ENCODE measurements around the gene SEC11A. TPM values are rescaled to one million over a fixed set of nuclear protein-coding genes. Genes with fewer than 3 reads are reported as not detected.
"Not testable (repeated sequence)": the region's sequence is repeated elsewhere in the genome, so short reads cannot be mapped to it uniquely, and the experiment has no call there.

The SEC11A gene
- total RNA-seq, 1 experiment from 2014 or later, result 116 TPM

DNA sequence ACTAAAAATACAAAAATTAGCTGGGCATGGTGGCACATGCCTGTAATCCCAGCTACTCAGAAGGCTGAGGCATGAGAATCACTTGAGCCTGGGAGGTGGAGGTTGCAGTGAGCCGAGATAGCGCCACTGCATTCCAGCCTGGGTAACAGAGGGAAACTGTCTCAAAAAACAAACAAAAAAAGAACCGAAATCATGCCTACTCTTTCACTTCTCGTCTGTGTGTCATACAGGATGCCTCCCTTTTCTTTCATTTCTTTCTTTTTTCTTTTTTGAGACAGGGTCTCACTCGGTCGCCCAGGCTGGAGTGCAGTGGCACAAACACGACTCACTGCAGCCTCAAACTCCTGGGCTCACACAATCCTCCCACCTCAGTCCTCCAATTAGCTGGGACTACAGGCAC lies 29.5 kb downstream of the SEC11A start:
- Histone ChIP-seq H3K79me2 (ENCODE audit: low read length) (peaks cover 50% of the 10 kb centered on the region), H3K36me3 (ENCODE audit: insufficient read depth, low read length) (peaks cover 32% of the 10 kb centered on the region)
- H2AFZ ChIP-seq (ENCODE audit: low read length); H3K4me2 ChIP-seq (ENCODE audit: low read depth, low read length, poor library complexity, severe bottlenecking); H3K4me1 ChIP-seq (ENCODE audit: low read length); H3K9me3 ChIP-seq (ENCODE audit: low read length); DNase-seq; H3K27ac ChIP-seq (ENCODE audit: low read length); H4K20me1 ChIP-seq (ENCODE audit: insufficient read depth, low read depth, low read length); H3K9me2 ChIP-seq (replicated peaks; ENCODE audit: insufficient read depth, low read length); H3K4me3 ChIP-seq (ENCODE audit: low read length); H3K27me3 ChIP-seq (ENCODE audit: low read length); H3K9ac ChIP-seq (ENCODE audit: low read length): not testable (repeated sequence)

DNA sequence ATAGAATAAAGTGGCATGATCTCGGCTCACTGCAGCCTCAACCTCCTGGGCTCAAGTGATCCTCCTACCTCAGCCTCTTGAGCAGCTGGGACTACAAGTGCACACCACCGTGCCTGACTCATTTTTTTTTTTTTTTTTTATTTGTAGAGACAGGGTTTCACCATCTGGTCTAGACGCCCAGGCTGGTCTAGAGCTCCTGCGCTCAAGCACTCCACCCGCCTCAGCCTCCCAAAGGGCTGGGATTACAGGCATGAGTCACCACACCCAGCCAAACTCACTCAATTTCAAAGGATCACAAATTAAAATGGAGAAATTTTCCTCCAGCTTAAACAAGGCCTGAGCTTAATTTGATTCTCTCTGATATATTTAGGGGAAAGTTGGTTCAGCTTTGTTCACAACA lies 30.6 kb downstream of the SEC11A start:
- Histone ChIP-seq H2AFZ (ENCODE audit: low read length) (no peak overlapping the region), H3K36me3 (ENCODE audit: insufficient read depth, low read length) (peaks cover 27% of the 10 kb centered on the region)

DNA sequence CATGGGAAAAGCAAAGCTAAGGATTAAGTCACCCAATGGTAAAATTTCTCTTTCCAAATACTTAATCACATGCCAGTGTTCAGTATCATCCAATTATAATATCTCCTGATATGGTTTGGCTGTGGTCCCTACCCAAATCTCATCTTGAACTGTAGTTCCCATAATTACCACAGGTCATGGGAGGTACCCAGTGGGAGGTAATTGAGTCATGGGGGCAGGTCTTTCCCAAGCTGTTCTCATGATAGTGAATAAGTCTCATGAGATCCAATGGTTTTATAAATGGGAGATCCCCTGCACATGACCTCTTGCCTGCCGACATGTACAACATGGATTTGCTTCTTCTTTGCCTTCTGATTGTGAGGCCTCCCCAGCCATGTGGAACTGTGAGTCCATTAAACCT lies 31.8 kb downstream of the SEC11A start:
- H3K4me2 ChIP-seq (ENCODE audit: low read depth, low read length, poor library complexity, severe bottlenecking), result no peak overlapping the region
- no peak overlapping the region for H2AFZ ChIP-seq (ENCODE audit: low read length)
- H3K9me2 ChIP-seq (replicated peaks; ENCODE audit: insufficient read depth, low read length), result no peaks in the 10 kb centered on the region
- peaks cover 38% of the 10 kb centered on the region for H3K79me2 ChIP-seq (ENCODE audit: low read length)
- H3K4me3 ChIP-seq (ENCODE audit: low read length), result no peak overlapping the region
- no peak overlapping the region for H3K27ac ChIP-seq (ENCODE audit: low read length)
- no peaks in the 10 kb centered on the region for H3K4me1 ChIP-seq (ENCODE audit: low read length)
- no peak for DNase-seq
- H4K20me1 ChIP-seq (ENCODE audit: insufficient read depth, low read depth, low read length), result no peaks in the 10 kb centered on the region
- no peaks in the 10 kb centered on the region for H3K9me3 ChIP-seq (ENCODE audit: low read length)
- peaks cover 27% of the 10 kb centered on the region for H3K36me3 ChIP-seq (ENCODE audit: insufficient read depth, low read length)
- no peaks in the 10 kb centered on the region for H3K27me3 ChIP-seq (ENCODE audit: low read length)
- no peak overlapping the region for H3K9ac ChIP-seq (ENCODE audit: low read length)

More for the DNA sequence above, 30.6 kb downstream of the SEC11A start:
- Histone ChIP-seq H3K79me2 (ENCODE audit: low read length) (peaks cover 38% of the 10 kb centered on the region), H3K4me3 (ENCODE audit: low read length) (no peak overlapping the region), H3K9me2 (replicated peaks; ENCODE audit: insufficient read depth, low read length) (no peaks in the 10 kb centered on the region), H3K4me2 (ENCODE audit: low read depth, low read length, poor library complexity, severe bottlenecking) (no peak overlapping the region), H3K4me1 (ENCODE audit: low read length) (no peaks in the 10 kb centered on the region), H3K9me3 (ENCODE audit: low read length) (no peaks in the 10 kb centered on the region), H4K20me1 (ENCODE audit: insufficient read depth, low read depth, low read length) (no peaks in the 10 kb centered on the region), H3K27ac (ENCODE audit: low read length) (no peak overlapping the region), H3K9ac (ENCODE audit: low read length) (no peak overlapping the region), H3K27me3 (ENCODE audit: low read length) (no peaks in the 10 kb centered on the region)
- no peak for DNase-seq

DNA sequence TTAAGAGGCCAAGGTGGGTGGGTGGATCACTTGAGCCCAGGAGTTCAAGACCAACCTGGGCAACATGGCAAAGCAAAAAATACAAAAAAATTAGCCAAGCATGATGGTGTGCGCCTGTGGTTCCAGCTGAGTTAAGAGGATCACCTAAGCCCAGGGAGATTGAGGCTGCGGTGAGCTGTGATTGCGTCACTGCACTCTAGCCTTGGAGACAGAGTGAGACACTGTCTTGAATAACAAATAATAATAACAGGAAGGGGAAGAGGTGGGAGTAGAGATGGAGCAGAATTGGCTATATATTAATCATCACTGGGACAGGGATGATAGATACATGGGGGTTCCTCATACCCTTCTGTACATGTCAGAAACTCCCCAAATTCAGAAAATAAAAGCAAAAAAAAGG lies 34.1 kb downstream of the SEC11A start:
- no peak overlapping the region for H3K4me2 ChIP-seq (ENCODE audit: low read depth, low read length, poor library complexity, severe bottlenecking)
- DNase-seq, result no peak
- no peaks in the 10 kb centered on the region for H4K20me1 ChIP-seq (ENCODE audit: insufficient read depth, low read depth, low read length)
- no peak overlapping the region for H3K27ac ChIP-seq (ENCODE audit: low read length)
- H2AFZ ChIP-seq (ENCODE audit: low read length), result no peak overlapping the region
- peaks cover 27% of the 10 kb centered on the region for H3K36me3 ChIP-seq (ENCODE audit: insufficient read depth, low read length)
- no peaks in the 10 kb centered on the region for H3K27me3 ChIP-seq (ENCODE audit: low read length)
- no peak overlapping the region for H3K9ac ChIP-seq (ENCODE audit: low read length)
- no peaks in the 10 kb centered on the region for H3K4me1 ChIP-seq (ENCODE audit: low read length)
- H3K9me2 ChIP-seq (replicated peaks; ENCODE audit: insufficient read depth, low read length), result no peaks in the 10 kb centered on the region
- H3K79me2 ChIP-seq (ENCODE audit: low read length), result peaks cover 30% of the 10 kb centered on the region
- no peak overlapping the region for H3K4me3 ChIP-seq (ENCODE audit: low read length)
- no peaks in the 10 kb centered on the region for H3K9me3 ChIP-seq (ENCODE audit: low read length)

DNA sequence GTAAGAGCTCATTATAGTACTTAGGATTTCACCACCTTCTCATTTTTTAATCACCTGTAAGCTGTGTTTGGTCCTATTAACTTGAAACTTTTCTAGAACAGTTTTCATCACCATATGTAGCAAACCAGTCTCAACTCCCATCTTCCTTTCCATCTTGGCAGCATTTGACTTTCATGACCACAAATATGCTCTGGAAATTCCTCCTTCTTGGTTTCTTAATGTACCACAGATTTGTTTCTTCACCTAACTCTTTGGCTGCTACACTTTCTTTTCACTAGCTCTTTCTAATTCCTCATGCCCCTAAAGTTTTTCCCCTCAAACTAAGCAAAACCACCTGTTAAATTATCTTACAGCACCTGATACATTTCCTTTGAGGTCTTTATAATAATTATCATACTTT lies 44.7 kb downstream of the SEC11A start:
- Histone ChIP-seq H3K9ac (ENCODE audit: low read length) (no peak overlapping the region), H2AFZ (ENCODE audit: low read length) (no peak overlapping the region), H3K27ac (ENCODE audit: low read length) (no peak overlapping the region), H3K4me2 (ENCODE audit: low read depth, low read length, poor library complexity, severe bottlenecking) (no peak overlapping the region), H4K20me1 (ENCODE audit: insufficient read depth, low read depth, low read length) (no peaks in the 10 kb centered on the region), H3K4me1 (ENCODE audit: low read length) (peaks cover 3% of the 10 kb centered on the region; the same call in 1 of the 2 replicates), H3K79me2 (ENCODE audit: low read length) (peaks cover 6% of the 10 kb centered on the region), H3K27me3 (ENCODE audit: low read length) (no peaks in the 10 kb centered on the region), H3K9me2 (replicated peaks; ENCODE audit: insufficient read depth, low read length) (no peaks in the 10 kb centered on the region), H3K9me3 (ENCODE audit: low read length) (no peaks in the 10 kb centered on the region), H3K4me3 (ENCODE audit: low read length) (no peak overlapping the region), H3K36me3 (ENCODE audit: insufficient read depth, low read length) (peaks cover 19% of the 10 kb centered on the region; the same call in 1 of the 2 replicates)
- no peak for DNase-seq

DNA sequence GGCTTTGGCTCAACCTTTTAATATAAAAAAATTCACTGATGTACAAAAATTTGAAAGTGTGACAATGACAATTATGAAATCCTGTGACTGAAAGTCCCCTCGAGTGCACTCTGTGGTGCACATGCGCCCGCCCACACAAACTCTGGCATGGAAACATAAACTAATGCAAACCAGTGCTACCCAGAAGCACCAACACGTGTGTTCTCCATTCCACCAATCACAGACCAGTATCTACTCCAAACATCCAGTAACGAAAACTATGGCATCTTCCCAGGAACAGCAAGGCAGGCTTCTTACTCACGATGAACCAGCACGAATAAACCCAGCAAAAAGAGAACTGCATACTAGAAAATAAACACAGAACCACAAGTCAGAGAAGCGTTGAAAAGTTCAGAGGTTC lies 46.2 kb downstream of the SEC11A start:
- Histone ChIP-seq H3K9ac (ENCODE audit: low read length) (no peak overlapping the region), H2AFZ (ENCODE audit: low read length) (no peak overlapping the region), H3K4me3 (ENCODE audit: low read length) (no peak overlapping the region), H3K9me2 (replicated peaks; ENCODE audit: insufficient read depth, low read length) (no peaks in the 10 kb centered on the region), H4K20me1 (ENCODE audit: insufficient read depth, low read depth, low read length) (no peaks in the 10 kb centered on the region), H3K79me2 (ENCODE audit: low read length) (no peaks in the 10 kb centered on the region), H3K9me3 (ENCODE audit: low read length) (no peaks in the 10 kb centered on the region), H3K4me1 (ENCODE audit: low read length) (no peaks in the 10 kb centered on the region), H3K4me2 (ENCODE audit: low read depth, low read length, poor library complexity, severe bottlenecking) (no peak overlapping the region), H3K36me3 (ENCODE audit: insufficient read depth, low read length) (peaks cover 15% of the 10 kb centered on the region; the same call in 1 of the 2 replicates), H3K27me3 (ENCODE audit: low read length) (no peaks in the 10 kb centered on the region), H3K27ac (ENCODE audit: low read length) (no peak overlapping the region)
- no peak for DNase-seq

DNA sequence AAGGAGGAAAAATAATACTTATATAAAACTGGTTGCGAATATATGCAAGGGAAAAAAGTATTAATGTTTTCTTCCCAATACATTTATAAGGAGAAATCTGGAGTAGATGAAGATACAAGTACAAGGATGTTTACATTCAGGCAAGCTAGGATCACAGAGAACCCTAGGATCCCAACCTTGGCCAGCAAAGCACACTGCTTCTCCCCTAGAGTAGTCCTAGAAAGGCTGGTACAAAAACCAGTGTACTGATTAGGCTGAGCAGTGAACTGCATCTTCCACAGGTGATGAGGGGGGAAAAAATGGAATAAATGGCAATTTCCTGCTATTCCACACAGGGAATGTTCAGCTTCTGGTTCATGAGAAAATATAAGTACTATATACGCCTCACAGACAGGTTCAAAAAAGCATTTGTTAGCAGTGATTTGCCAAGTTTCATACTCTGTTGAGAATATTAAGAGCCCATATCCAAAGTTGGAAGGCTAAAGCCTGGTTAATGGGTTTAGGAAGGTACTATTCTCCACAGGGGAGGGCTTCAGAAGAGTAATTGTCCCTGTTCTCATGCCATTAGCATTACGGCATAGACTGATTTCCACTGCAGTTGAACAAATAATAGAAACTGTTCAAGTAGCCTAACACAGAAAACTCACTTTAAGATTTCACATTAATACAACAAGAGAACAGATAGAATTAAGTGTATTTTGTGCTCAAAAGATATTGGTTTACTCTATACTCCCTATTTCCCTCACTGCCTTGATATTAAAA lies 47.5 kb downstream of the SEC11A start:
- no peak overlapping the region for H3K4me3 ChIP-seq (ENCODE audit: low read length)
- no peaks in the 10 kb centered on the region for H3K27me3 ChIP-seq (ENCODE audit: low read length)
- no peaks in the 10 kb centered on the region for H3K79me2 ChIP-seq (ENCODE audit: low read length)
- H3K9me2 ChIP-seq (replicated peaks; ENCODE audit: insufficient read depth, low read length), result no peaks in the 10 kb centered on the region
- no peak overlapping the region for H2AFZ ChIP-seq (ENCODE audit: low read length)
- no peak overlapping the region for H3K27ac ChIP-seq (ENCODE audit: low read length)
- no peak overlapping the region for H3K9ac ChIP-seq (ENCODE audit: low read length)
- peaks cover 13% of the 10 kb centered on the region; the same call in 1 of the 2 replicates for H3K36me3 ChIP-seq (ENCODE audit: insufficient read depth, low read length)
- no peak for DNase-seq
- H3K4me1 ChIP-seq (ENCODE audit: low read length), result no peaks in the 10 kb centered on the region
- H4K20me1 ChIP-seq (ENCODE audit: insufficient read depth, low read depth, low read length), result no peaks in the 10 kb centered on the region
- H3K4me2 ChIP-seq (ENCODE audit: low read depth, low read length, poor library complexity, severe bottlenecking), result no peak overlapping the region
- H3K9me3 ChIP-seq (ENCODE audit: low read length), result no peaks in the 10 kb centered on the region

DNA sequence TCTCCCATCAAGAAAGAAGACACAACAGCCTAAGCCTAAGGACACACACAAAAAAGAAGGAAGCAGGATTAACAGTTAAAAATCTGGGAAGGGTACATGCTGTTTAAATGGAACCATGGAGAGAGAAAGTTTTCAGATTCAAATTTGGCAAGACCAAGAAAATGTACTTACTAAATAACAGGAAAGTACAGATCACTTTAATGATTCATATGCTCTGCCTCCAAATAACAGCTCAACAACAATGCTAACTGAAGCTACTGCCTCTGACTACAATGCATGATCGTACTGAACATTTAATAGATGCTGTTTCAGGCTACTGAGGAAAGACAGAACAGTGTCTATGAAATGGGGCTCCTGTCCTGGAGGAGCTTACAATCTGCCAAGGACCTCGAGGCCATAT lies 49.6 kb downstream of the SEC11A start:
- no peaks in the 10 kb centered on the region for H4K20me1 ChIP-seq (ENCODE audit: insufficient read depth, low read depth, low read length)
- H3K27me3 ChIP-seq (ENCODE audit: low read length), result no peaks in the 10 kb centered on the region
- peaks cover 13% of the 10 kb centered on the region; the same call in 1 of the 2 replicates for H3K36me3 ChIP-seq (ENCODE audit: insufficient read depth, low read length)
- no peaks in the 10 kb centered on the region for H3K4me1 ChIP-seq (ENCODE audit: low read length)
- no peak overlapping the region for H2AFZ ChIP-seq (ENCODE audit: low read length)
- H3K27ac ChIP-seq (ENCODE audit: low read length), result no peak overlapping the region
- H3K9ac ChIP-seq (ENCODE audit: low read length), result no peak overlapping the region
- H3K4me3 ChIP-seq (ENCODE audit: low read length), result no peak overlapping the region
- no peaks in the 10 kb centered on the region for H3K9me2 ChIP-seq (replicated peaks; ENCODE audit: insufficient read depth, low read length)
- DNase-seq, result no peak
- no peaks in the 10 kb centered on the region for H3K79me2 ChIP-seq (ENCODE audit: low read length)
- no peak overlapping the region for H3K4me2 ChIP-seq (ENCODE audit: low read depth, low read length, poor library complexity, severe bottlenecking)
- no peaks in the 10 kb centered on the region for H3K9me3 ChIP-seq (ENCODE audit: low read length)
